Hematopoietic multipotent progenitor cell treated with erythropoietin and hydrocortisone succinate and interleukin-3 and kit ligand, for 8 days (in vitro differentiated cells): ENCODE results near the gene ARF3.

Experiments used
- DNase-seq: peaks from one replicate; pipeline ENCODE4 v3.0.0-alpha.2; 2015

The ARF3 gene

GRCh38 chr12:48957141-48958048 lies at the start of gene ARF3:
Gene ARF3, minus strand, starts transcription at chr12:48957487. Its CDS starts 16,392 bp downstream, at chr12:48941095.
- peak; percentile 87 for DNase-seq

GRCh38 chr12:49000346-49000745 lies 43.1 kb upstream of the ARF3 start:
- DNase-seq, result no peak

GRCh38 chr12:48999371-49000131 lies 42.3 kb upstream of the ARF3 start, which contains the start of gene DDN:
Gene DDN, minus strand, starts transcription at chr12:48999375. Its CDS starts 88 bp downstream, at chr12:48999287.
- DNase-seq, result peak; percentile 72

GRCh38 chr12:48998497-48999353 lies 41.4 kb upstream of the ARF3 start:
- peak; percentile 49 for DNase-seq

- peak; percentile 56 for DNase-seq
Observed at GRCh38 chr12:48997719-48998496, 40.6 kb upstream of the ARF3 start.

- peak; percentile 83 for DNase-seq
Observed at GRCh38 chr12:48996794-48997718, 39.8 kb upstream of the ARF3 start.

GRCh38 chr12:48995086-48995879 lies 38.0 kb upstream of the ARF3 start:
- peak; percentile 68 for DNase-seq

GRCh38 chr12:48994224-48995085 lies 37.2 kb upstream of the ARF3 start:
- no peak for DNase-seq

- DNase-seq, result no peak
Observed at GRCh38 chr12:48993787-48994186, 36.5 kb upstream of the ARF3 start.

- DNase-seq, result no peak
Observed at GRCh38 chr12:48991247-48992050, 34.2 kb upstream of the ARF3 start.

- no peak for DNase-seq
Observed at GRCh38 chr12:48990552-48990951, 33.3 kb upstream of the ARF3 start.

- DNase-seq, result peak; percentile 60
Observed at GRCh38 chr12:48988030-48988649, 30.9 kb upstream of the ARF3 start.

- DNase-seq, result no peak
Observed at GRCh38 chr12:48986720-48987291, 29.5 kb upstream of the ARF3 start.

- DNase-seq, result no peak
Observed at GRCh38 chr12:48985901-48986300, 28.6 kb upstream of the ARF3 start.

- no peak for DNase-seq
Observed at GRCh38 chr12:48985475-48985897, 28.2 kb upstream of the ARF3 start.

- DNase-seq, result no peak
Observed at GRCh38 chr12:48982397-48983080, 25.3 kb upstream of the ARF3 start.

GRCh38 chr12:48981757-48982157 lies 24.5 kb upstream of the ARF3 start:
- DNase-seq, result no peak
